ENCODE measurements around the gene NIPAL1. TPM values are rescaled to one million over a fixed set of nuclear protein-coding genes. Genes with fewer than 3 reads are reported as not detected.

The NIPAL1 gene
- total RNA-seq, 6 experiments from 2014 or later: 0.22 to 1.3 (median 0.48) TPM

- no peak for TF ChIP-seq CTCF (IDR thresholded peaks at IDR 0.05)
- Mint-ChIP-seq H3K27ac (no peak overlapping the region), H3K36me3 (ENCODE audit: low read depth) (no peaks in the 10 kb centered on the region), H3K27me3 (ENCODE audit: insufficient read depth) (peaks cover 6% of the 10 kb centered on the region; the same call in 1 of the 2 replicates), H3K4me3 (no peak overlapping the region), H3K4me1 (ENCODE audit: low read depth) (no peaks in the 10 kb centered on the region), H3K9me3 (peaks cover 8% of the 10 kb centered on the region; the same call in 1 of the 2 replicates)
- no peak for DNase-seq
Measured at GRCh38 chr4:48058617-48059530, 42.3 kb downstream of the NIPAL1 start.

GRCh38 chr4:48064349-48064748 lies 47.8 kb downstream of the NIPAL1 start:
- DNase-seq: no peak
- Mint-ChIP-seq H3K27ac (no peak overlapping the region), H3K36me3 (ENCODE audit: low read depth) (no peaks in the 10 kb centered on the region), H3K27me3 (ENCODE audit: insufficient read depth) (peaks cover 14% of the 10 kb centered on the region), H3K4me3 (no peak overlapping the region), H3K9me3 (peaks cover 8% of the 10 kb centered on the region; the same call in 1 of the 2 replicates), H3K4me1 (ENCODE audit: low read depth) (no peaks in the 10 kb centered on the region)
- TF ChIP-seq CTCF (IDR thresholded peaks at IDR 0.05): no peak

- Mint-ChIP-seq H3K4me3 (no peak overlapping the region), H3K27me3 (ENCODE audit: insufficient read depth) (peaks cover 14% of the 10 kb centered on the region), H3K36me3 (ENCODE audit: low read depth) (no peaks in the 10 kb centered on the region), H3K9me3 (peaks cover 4% of the 10 kb centered on the region; the same call in 1 of the 2 replicates), H3K27ac (no peak overlapping the region), H3K4me1 (ENCODE audit: low read depth) (no peaks in the 10 kb centered on the region)
- no peak for DNase-seq
- TF ChIP-seq CTCF (IDR thresholded peaks at IDR 0.05): no peak
Measured at GRCh38 chr4:48065587-48066052, 49.0 kb downstream of the NIPAL1 start.

GRCh38 chr4:48067536-48067935 lies 51.0 kb downstream of the NIPAL1 start:
- Mint-ChIP-seq H3K4me1 (ENCODE audit: low read depth) (no peaks in the 10 kb centered on the region), H3K27ac (no peak overlapping the region), H3K36me3 (ENCODE audit: low read depth) (no peaks in the 10 kb centered on the region), H3K9me3 (no peaks in the 10 kb centered on the region), H3K4me3 (no peak overlapping the region), H3K27me3 (ENCODE audit: insufficient read depth) (peaks cover 14% of the 10 kb centered on the region)
- TF ChIP-seq CTCF (IDR thresholded peaks at IDR 0.05): no peak
- no peak for DNase-seq

GRCh38 chr4:48068182-48068581 lies 51.6 kb downstream of the NIPAL1 start:
- Mint-ChIP-seq H3K4me3 (no peak overlapping the region), H3K27me3 (ENCODE audit: insufficient read depth) (peaks cover 11% of the 10 kb centered on the region), H3K9me3 (no peaks in the 10 kb centered on the region), H3K36me3 (ENCODE audit: low read depth) (no peaks in the 10 kb centered on the region), H3K4me1 (ENCODE audit: low read depth) (no peaks in the 10 kb centered on the region), H3K27ac (no peak overlapping the region)
- TF ChIP-seq CTCF (IDR thresholded peaks at IDR 0.05): no peak
- DNase-seq: no peak

Measured in HFFc6 (cell line).